HPDE6-E6E7 (cell line): ENCODE data around the gene KIAA0513.
A peak's percentile ranks its signal among the peaks of the same experiment; 100 is the strongest.
"Not testable (repeated sequence)": the region's sequence is repeated elsewhere in the genome, so short reads cannot be mapped to it uniquely, and the experiment has no call there.

Source experiments
- DNase-seq: peaks from one replicate; pipeline ENCODE4 v3.0.0; 2011; ENCODE audit warnings: missing footprints; ENCODE audit errors: extremely low spot score

Gene KIAA0513

GRCh38 chr16:85111184-85111583, 83.6 kb downstream of the KIAA0513 start:
- DNase-seq = no peak

DNA sequence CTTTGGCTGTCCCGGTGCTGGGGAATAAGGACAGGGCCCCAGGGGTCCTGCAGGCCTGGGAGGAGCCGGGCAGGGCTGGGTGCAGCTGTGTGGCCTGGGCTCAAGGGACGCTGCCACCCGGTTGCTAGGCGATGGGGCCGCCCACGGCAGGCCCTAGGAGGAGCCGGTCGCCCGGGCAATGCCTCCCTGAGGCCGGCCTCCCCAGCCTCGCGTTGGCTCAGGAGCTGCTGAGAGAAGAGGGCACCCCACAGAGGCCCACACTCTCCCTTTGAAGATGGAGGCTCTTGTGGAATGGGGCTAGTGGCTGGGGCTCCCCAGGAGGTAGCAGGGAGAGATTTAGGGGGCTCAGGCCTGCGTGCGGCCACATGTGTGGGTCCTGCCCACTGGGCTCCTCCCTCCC, 84.8 kb downstream of the KIAA0513 start, which contains the start of gene CIBAR2:
Gene CIBAR2, minus strand, starts transcription at position 109 of the 400 bp plus-strand sequence. CDS start 120 bp downstream, outside the sequence.
- DNase-seq = no peak

DNA sequence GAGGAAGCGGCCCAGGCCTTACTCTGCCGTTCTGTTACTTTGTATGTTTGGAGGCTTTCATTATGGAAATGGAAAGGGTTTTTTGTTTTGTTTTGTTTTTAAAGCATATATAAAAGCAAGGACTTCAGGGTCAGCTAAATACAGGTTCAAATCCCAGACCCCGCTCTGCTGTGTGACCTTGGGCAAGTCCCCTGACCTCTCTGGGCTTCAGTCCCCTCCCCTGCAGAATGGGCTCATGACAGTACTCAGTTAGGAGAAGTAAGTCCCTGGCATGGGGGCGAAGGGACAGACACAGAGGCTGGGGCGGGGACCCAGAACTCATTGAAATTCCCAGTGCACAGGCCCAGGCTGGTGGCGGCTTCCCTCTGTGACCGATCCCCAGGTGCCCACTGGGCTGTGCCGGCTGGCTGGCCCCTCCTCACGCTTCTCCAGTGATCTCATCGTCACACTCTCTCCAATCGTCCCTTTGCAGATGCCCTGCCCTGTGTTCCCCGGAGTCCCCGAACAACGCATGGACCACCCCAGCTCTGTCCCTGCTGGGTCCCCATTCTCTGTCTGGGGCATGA, 85.7 kb downstream of the KIAA0513 start:
- no peak for DNase-seq

- DNase-seq = no peak
These were observed 86.3 kb downstream of the KIAA0513 start for GRCh38 chr16:85113913-85114312.

DNA sequence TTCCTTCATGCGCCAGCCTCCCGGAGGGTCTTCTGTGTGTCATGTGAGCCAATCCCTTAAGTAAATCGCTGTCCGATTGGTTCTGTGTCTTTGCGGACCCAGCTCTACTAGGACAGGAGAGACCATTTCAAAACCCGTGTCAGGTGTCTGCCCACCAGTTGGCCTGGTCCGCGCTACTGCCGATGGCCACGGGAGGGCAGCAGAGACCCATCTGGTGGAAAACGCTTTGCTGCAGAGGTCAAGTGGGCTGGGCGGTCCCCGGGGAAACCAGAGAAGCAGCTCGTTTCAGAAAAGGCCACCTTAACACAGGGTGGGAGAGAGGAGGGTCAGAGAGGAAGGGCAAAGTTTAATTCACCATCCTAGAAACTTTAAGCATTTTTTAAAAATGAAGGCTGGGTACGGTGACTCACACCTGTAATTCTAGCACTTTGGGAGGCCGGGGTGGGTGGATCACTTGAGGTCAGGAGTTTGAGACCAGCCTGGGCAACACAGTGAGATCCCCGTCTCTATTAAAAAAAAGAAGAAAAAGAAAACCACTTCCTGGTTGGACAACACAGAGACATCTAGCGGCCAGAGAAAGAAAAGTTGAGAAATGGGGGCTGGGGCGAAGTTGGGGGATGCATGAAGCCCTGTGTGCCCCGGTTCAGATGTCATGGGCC, 87.4 kb downstream of the KIAA0513 start:
- DNase-seq = peak; percentile 86

- DNase-seq = no peak
These were observed 89.8 kb downstream of the KIAA0513 start for GRCh38 chr16:85117418-85117817.

DNA sequence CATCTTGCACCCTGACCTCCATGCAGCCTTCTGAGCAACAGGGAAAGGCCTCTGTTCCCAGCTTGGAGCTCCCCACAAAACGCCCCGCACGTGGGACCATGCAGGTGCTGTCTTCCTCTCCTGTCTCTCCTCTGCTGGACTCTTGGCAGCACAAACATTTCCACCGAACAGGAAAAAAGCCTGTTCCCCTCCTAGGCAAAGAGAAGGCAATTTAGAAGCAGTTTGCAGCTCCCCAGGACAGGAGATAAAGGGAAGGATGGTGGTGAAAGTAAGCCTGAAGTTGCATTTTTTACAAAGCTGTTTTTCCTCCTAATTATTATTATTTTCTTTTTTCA, 92.4 kb downstream of the KIAA0513 start:
- DNase-seq = no peak

- not testable (repeated sequence) for DNase-seq
These were observed 95.8 kb downstream of the KIAA0513 start for GRCh38 chr16:85123441-85123840.

GRCh38 chr16:85123891-85124635, 96.5 kb downstream of the KIAA0513 start:
- peak; percentile 56 for DNase-seq

DNA sequence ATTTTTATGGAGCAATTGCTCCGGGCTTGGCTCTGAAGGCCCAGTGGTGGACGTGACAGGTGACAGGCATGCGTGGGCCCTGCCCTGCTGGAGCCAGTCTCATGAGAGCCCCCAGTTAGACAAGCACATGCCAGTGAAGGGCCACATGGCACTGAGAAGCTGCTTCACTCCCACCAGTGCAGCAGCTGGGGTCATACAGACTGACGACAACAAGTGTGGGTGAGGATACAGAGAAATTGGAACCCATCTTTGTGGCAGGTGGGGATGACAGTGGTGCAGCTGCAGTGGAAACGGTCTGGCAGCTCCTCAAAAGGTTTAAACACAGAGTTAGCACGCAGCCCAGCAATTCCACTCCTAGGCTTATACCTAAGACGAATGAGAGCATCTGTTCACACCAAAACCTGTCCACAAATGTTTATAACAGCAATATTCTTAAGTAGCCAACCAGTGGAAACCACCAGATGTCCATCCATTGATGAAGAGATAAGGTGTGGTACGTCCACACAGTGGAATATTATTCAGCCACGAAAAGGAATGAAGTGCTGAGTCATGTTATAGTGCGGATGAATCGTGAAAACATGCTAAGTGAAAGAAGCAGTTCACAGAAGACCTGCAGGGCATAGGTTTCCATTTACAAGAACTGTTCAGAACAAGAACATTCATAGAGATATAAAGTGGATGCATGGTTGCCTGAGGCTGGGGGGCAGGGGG, 97.2 kb downstream of the KIAA0513 start:
- no peak for DNase-seq

- DNase-seq = no peak
These were observed 98.2 kb downstream of the KIAA0513 start for GRCh38 chr16:85125570-85126393.

- DNase-seq = no peak
These were observed 98.8 kb downstream of the KIAA0513 start for GRCh38 chr16:85126394-85126704.

DNA sequence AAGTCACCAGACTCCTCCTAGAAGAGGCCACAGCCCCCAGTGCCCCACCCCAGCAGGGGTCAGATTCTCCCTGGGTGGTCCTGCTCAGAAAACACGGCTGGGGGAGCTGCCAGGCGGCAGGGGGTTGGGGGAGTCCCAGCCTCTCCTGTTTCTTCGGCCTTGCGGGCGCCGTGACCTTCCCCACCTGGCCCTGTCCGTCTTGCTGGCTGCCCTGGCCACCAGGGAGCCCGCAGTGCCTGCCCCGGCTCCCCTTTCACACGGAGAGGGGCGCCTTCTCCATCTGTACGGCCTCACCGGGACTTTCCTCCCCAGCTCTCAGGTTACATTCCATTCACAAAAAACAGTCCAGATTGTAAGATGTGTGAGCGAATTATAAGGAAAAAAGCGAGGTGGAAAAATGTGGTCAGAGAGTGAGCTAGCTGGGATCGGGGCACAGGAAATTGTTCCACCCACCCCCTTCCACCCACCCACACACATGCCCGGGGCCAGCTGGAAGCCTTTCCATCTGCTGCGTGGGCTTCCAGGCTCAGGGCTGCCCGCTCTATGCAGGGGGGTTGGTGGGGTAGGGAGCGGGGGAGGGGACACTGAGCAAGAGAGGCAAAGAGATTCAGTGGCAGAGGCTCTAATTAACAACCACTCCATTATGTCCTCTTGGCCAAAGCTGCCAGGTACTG, 99.2 kb downstream of the KIAA0513 start:
- DNase-seq = no peak

DNA sequence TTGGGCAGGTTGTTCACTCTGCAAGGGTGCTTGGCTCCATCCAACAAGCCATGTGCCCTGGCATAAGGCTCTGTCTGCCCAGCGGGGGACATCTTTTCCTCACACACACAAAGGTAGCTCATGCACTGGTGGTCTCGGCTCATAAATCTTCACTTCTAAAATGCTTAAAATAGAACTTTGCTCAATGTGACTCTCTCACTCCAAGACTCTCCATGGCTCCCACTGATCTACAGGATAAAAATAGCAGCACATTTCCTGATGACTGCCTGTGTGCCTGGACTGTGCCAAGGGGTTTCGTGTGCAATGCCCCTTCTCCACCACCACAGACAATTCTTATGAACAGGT, 99.8 kb downstream of the KIAA0513 start:
- no peak for DNase-seq

- DNase-seq = no peak
These were observed 100.7 kb downstream of the KIAA0513 start for GRCh38 chr16:85128079-85128837.

DNA sequence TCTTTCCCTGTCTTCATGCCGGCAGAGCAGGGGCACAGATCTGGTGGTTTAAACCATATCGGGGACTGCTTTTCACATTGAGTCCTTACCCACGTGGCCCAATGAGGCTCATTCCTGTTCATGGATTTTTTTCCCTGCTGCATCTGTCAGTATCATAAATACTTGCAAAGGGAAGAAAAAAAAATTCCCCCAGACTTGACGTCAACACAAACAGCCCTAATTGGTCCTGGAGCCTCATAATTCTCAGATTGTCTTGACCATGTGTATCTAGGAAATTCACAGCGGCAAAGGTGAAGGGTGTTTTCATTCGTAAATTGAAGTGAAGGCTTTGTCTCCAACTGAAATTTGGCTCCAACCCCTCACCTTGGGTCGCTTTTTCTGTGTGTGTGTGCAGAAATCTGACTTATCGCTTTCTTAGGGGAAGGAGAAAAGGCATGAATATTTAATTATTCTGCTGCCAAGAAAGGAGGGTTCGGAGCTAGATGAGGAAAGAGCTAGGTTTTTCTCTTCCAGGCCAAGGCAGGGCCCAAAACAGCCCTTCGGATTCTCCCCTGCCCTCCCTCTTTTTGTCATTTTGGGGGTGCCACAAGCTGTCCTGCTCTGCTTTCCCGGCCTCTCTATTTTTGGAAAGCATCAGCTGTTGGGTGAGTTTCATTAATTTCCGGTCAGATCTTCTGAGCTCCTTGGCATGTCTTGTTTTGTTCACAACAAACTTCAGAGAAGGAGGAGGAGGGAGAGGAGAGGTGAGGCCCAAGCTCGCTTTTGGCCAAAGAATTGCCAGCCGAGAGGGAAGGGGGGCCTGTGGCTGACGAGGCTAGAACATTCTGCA, 102.5 kb downstream of the KIAA0513 start:
- no peak for DNase-seq

DNA sequence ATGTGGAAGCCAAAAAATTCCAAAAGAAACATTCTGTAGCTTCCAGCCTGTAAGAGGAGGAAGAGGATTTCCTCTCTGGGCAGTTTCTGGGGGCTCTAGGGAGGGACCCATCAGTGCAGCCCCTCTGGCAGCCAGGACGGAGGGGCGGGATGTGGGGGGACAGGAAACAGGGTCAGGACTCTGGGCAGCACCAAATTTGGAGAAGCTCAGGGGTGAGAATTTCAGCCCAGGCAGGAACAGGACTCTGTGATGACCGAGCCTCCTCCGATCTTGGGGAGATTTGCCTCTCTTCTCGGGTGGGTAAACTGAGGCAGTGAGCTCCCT, 103.1 kb downstream of the KIAA0513 start:
- DNase-seq = no peak

DNA sequence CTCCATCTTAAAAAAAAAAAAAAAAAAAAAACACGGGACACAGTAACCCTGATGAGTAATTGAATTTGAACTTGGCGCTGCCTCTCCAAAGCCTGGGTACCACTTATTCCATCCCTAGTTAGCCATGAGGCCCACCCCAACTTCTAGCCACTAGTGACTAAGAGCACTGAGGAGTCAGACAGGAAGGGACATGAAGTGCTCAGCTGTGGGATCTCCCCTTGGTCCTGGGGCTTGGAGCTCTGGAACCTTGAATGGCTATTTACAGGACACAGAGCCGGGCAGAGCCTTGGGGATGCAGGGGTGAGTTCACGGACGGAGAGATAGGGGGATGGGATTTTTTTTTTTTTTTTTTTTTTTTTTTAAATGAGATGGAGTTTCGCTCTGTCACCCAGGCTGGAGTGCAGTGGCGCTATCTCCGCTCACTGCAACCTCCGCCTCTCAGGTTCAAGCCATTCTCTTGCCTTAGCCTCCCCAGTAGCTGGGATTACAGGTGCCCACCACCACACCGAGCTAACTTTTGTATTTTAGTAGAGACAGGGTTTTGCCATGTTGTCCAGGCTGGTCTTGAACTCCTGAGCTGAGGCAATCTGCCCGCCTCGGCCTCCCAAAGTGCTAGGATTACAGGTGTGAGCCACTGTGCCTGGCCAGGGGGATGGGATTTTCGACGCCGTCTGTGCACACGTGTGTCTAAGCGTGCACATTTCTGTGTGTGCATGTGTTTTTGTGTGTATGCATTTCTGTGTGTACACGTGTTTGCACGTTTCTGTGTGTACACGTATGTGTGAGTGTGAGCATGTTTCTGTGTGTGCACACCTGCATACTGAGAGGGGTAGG, 105.1 kb downstream of the KIAA0513 start:
- DNase-seq = no peak

DNA sequence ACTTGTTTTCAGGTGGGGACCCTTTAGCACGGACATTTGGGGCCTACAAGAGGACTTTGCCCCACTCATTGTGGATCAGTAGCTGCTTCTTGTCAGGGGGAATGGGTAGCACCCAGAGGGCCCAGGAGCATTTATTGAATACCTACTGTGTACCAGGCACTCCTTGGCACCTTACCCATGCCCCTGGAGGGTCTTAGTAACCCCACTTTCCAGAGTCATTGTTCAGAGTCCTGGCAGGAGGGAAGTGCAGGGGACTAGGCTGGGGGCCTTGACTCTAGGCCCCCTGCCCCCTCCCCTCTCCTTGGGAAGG, 105.7 kb downstream of the KIAA0513 start:
- no peak for DNase-seq
